ENCODE results near the gene DNASE2B.

Gene DNASE2B

DNA sequence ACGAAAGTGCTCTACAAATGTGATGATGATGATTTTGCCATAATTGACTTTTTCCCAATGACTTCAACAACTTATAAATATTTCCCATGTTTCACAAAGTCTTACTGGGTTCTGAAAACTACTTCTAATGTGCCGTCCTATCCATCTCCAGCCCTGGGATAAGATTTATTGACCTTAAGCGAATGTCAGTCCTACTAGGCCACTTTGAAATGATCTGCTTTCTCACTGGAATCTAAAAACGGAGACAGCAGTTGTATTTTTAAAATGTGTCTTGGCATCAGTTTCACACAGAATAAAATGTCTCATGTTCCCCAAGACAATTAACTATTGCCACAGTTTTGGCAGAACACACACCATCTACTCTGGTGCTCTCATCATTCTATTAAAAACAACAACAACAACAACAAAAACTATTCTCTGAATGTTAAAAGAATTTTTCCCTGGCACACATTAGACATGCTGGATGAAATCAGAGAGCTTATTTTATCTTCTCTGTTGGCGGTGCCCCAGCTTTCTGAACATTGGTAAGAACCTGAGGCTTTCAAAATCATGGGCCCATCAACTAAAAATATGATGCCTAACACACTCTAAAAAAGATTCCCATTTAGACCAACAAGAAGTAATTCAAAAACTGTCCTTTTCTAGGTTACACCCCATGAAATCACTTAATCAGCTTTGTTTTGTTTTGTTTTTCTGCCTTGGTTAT lies 23.1 kb upstream of the DNASE2B start:
- no peak for DNase-seq

DNA sequence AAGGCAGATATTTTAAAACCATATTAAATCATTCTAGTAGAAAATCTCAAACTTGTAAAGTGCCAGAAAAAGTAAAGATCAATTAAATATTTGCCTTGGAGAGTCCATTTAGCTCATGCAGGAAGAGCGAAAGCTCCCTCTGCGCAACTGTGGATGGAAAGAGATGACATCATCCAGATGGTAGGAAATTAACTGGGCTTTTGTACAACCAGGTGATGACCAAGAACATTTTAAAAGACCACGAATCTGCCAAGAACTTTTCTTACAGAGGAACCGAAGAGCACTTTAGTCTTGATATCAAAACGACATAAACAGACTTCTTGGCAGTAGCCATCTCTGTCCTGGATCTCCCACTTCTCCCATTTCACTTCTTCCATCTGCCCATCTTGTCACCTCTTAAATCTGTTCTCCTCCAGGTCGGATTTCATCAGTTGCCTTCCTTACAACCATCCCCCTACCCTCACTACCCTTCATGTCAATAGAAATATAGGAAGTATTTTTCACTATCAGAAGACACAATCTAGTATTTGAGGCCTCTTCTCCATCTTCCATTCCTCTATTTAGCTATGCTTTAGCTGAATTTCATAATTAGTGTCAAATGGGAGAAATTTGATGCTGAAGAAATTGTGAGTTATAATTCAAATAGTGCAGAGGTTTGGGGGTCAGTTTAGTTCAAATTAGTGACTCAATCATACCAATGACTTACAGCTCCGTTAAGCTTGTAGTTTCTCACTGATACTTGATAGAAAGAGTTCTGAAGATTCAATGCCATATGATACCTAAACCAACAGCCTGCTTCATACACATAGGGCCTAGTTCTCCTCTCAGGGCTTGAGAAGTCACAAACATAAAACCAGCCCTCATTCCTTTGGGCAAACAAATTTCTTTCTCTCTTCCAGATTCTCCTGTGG lies 22.0 kb upstream of the DNASE2B start:
- DNase-seq, result no peak

DNA sequence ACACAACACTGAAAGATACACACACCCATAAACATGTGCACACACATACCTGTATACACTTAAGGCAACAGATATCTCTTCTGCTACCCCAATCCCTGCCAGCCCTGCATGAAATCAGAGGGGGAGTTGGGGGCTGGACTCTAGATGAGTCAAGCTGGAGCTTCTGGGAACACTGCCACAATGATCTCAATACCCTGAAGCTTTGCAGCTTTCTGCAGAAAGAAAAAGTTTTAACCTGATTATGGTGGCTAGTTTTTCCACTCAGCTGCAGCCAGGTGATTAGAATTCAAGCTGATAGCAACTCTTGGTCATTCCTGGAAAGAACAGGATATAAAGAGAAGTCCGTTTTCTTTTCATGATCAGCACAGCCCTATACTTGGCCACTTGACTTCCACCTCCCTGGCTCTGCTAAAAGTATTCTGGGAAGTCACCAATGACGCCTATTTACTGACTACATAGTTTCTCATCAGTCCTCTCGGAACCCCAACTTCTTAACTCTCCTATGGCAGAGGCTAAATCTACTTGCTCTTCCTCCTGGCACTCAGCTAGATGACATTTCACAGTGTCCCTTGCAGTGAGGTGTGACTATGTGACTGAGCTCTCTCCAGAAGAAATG lies 20.7 kb upstream of the DNASE2B start:
- DNase-seq, result no peak

DNA sequence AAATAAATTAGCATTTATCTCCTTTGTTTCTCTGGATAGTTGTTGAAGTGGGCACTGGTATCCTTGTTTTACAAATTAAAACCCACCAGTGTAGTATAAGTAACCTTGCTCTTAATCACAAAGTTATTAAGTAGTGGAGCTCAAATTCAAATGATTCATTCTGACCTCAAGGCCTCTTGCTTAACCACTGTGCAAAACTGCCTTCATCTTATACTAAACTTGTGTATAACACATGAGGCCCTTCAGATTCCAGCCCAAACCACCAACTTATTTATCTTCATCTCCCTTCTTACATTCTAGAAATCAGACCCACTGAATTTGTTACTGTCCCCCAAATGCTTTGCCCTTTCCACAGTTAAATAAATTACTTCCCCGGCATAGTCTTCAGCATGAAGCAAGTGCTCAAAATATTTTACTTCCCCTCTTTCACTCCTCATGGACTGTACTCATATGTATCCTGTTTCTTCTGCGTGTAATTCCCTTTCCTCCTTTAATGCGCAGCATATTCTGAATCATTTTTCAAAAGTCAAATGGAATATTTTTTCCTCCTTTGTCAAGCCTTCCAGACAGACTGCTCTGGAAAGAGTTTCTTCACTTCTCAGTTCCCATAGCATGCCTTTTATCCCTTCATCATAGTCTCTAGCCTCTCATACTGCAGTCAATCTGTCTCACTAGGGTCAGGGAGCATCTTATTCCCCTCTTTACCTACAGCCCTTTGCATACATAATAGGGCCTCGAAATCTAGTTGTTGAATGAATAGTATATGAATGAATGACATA lies 19.0 kb upstream of the DNASE2B start:
- peak; percentile 39 for DNase-seq

DNA sequence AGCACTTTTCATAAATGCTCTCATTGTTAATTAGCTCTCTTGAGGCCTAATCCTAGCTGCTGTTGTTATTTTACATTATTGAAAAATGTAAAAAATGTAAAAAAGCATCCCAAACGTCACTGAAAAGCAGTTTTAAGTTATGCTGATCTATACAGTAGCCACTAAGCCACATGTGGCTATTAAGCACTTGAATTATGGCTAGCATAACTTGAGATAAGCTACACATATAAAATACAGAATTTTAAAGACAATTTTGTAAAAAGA lies 18.4 kb upstream of the DNASE2B start:
- no peak for DNase-seq

DNA sequence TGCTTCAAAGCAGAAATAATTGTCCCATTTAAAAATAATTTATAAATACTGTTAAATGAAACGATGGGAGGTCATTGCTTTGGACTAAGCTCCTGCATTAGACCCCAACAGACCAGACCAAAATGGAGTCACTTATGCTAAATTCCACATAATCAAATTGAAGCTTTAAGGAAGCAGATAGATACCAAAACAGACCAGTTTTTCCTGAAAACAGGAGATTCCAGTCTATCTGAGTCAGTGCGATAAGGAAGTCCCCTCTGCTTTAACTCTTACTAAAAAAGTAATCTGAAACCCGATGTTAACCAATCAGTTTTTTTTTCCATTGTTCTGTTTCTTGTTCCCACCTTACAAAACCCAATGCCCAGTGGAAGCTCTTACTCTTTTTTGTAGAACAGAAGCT lies 16.2 kb upstream of the DNASE2B start:
- no peak for DNase-seq

DNA sequence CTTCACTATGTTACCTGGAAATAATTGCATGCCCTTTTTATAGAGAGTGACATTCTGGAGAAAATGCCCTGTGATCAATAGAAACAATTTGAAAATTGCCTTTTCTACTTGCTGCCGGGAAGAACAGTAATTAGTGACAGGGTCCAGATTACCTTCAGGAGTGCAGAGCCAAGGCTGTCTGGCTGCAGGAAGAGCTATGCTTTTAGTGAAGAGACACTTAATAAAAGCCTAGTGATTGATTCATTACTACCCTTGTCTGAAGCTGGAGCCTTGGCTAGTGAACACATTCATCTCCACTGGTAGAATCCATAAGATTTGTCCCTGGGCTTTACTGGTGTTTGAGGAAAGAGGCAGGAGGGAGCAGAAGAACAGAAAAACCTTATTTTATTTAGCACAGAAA lies 12.9 kb upstream of the DNASE2B start:
- DNase-seq, result no peak

DNA sequence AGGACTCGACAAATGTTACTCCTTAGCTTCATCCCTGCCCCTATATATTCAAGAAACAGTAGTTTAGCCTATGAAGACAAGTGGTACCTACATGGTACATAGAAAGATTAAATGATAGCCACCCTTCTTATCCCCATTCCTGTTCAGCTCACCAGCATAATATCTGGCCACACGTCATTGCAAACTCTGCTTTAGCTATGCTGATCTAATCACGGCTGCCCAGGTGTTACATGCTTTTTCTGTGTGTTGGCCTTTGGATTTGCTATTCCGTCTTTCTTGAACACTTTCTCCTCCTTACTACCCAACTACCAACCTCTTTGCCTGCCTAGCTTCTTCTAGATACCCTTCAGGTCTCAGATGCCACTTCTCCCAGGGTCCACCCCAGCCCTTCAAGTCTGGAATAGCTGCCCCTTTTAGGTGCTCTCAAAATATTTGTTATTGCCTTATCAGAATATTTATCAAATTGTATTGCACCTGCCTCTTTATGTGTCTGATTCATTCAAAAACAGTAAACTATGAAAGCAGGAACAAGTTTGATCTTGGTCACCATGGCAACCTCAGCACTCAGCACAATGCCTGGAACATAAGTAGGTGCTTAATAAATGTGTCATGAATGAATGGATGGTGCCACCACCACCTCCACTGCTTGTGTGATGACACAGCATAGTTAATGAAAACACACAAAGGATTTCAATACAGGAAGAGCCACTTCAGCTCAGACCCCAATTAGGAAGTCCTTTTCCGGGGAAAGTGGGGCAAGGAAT lies 11.4 kb upstream of the DNASE2B start:
- DNase-seq, result no peak

DNA sequence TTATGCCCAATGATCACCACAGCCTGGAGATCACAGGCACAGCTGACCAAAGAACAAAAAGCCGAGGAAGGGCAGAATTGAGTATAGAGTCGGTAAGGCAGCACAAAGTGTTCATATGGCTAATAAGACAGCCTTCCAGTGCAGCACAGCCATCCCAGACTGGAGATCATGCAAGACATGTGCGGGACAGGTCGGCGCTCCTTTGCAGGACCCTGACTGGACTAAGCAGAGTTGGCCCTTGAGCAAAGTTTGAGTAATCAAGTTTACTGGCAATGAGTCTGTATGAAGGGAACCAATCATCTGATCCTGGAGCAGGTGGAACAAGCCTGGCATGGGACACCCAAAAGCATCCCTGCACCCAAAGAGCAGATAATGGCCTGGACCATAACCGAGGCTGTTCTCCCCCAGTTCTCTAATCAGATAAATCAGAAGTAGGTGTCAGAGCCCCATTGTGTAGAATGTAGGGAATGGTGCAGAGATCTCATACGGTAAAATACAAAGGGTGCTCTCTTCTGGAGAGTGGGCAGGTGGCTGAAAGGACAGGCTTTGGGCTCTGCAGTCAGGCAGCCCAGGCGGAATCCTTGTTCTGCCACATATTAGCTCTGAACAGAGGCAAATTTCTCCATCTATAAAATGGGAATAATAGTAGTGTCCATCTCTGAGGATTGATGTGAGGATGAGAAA lies 10.7 kb upstream of the DNASE2B start:
- DNase-seq, result peak; percentile 54

DNA sequence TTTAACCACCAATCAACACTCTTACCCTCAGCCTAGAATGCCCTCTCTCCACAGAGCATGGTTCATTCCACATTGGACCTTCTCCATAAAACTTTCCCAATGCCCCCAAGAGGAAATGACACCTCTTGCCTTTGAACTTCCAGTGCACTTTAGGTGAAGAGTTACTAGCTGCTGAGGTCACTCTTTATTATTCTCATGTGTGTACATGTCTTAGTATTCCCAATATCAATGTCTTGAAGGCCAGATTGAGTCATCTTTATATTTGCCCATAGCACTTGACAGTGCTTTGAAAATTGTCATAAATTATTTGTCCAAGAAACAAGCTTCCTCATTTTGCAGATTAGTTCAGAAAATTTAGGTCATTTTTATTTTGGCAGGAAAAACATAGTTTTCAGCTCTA lies 8.1 kb upstream of the DNASE2B start:
- DNase-seq, result no peak

DNA sequence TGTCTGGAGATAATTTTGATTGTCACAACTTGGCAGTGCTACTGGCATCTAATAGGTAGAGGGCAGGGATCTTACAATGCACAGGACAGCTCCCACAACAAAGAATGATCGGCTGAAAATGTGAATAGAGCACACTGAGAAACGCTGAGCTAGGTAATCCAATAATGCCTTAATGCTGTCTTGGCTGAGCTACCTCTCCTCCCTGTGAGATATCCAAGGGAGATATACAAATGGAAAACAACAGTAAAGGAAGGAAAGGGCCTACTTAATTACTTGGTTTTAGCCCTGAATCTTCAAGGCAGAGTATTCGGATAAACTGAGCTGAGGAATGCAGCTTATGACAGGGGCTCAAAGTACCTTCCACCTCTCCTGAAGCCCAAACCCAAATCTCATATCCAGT lies 2.9 kb downstream of the DNASE2B start:
- DNase-seq, result no peak

DNA sequence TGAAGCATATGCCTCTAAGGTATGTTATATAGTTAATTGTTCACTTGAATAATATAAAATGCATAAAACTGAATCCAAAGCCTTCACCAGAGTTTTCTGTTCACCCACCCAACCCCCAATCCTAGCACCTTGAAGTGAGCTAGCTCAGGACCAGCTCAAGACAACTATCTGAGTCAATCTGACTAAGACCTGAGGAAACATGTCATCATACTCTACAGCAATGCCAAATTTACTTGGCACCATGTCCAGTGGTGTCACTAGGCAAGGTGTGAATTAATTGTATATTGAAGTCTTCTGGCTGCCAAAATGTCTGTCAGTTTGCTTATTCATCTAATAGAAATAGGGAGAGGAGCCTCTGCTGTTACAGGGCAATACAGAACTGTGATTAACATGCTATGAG lies 3.8 kb downstream of the DNASE2B start:
- no peak for DNase-seq

DNA sequence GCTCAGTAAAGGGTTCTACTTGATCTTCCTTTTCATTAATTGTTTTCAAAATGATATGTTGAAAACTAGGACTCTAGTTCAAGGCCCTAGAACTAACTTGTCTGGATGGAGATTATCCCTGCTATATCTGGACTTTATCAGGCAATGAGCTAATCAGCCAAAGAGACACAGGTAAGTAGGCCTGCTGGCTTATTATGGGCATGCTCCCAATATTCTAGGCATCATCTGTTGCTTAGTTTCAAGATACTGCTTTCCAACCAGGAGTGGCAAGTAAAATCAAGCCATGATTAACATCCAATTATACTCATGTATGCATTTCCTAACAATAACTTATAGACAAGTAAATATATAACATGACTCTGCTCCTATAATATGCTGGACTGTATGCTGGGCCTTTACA lies 4.2 kb downstream of the DNASE2B start:
- no peak for DNase-seq

DNA sequence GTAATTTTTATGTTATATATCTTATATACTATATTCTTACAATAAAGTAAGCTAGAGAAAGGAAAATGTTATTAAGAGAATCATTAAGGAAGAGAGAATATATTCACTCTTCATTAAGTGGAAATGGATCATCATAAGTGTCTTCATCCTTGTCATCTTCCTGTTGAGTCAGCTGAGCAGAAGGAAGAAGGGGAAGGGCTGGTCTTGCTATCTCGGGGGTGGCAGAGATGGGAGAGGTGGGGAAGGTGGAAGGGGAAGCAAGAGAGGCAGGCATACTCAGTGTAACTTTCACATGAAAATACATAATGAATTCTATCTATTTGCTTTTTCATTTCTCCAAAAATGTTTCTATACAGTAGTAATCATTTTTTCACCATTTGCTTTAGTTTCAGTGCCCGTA lies 5.1 kb downstream of the DNASE2B start:
- peak; percentile 24 for DNase-seq

DNA sequence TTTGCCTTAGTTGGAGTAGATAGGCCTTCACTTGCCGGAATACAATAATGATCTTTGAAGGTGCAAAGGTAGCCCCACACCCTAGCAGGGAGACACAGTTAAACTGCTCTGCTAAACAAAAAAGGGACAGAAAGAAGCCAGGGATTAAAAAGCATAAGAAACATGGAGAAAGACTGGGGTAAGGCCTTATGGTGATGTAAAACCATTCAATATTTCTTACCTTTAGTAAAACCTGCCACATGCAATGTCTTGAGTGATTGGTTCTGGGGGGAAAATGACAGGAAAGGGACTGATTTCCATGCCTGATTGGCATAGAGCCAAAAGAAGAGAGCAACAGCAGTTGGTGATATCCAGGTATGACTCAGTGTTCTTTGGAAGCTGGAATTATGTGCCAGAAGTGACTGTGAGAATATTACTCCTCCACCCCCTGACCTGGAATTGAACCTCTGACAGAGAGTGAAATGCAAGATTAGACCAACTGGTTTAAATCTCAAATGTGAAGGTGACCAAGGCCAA lies 8.1 kb downstream of the DNASE2B start:
- DNase-seq, result no peak

DNA sequence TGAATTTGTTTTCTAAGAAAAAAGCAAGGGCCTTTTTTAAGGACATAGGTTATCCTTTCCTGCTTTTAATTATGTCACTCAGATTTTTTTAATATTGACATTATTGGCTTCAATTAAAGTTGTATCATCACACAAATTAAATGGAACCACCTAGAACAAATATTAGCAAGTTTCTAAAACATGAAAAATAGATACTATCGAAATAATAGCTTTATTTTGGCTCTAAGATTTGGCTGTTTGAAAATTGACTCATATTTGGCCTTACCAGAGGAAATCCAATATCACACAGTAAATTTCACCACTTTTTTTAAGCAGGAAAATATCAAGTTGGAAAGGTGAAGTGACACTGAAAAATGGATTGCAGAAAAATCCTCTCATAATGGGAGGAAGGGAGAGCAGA lies 9.2 kb downstream of the DNASE2B start:
- no peak for DNase-seq

DNA sequence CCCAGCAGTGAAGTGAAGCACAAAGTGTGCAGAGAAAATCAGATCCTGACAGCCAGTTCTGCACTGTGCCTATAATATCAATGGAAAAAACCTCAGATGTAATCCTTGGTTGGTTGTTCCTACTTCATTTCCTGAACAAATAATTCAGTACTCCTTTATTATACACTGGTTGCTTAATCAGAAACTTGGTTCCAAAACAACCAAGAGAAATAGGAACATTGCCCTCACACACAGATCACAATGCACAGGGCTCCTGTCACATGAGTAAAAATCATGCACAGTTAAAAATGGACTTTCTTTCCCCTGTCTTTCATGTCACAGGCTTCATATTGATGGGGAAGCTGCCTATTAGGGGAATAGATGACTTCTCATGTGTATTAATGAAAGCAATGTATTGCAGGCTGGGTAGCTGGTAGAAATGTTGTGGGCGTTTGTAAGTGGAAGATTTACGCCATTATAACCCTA lies 9.7 kb downstream of the DNASE2B start:
- no peak for DNase-seq

DNA sequence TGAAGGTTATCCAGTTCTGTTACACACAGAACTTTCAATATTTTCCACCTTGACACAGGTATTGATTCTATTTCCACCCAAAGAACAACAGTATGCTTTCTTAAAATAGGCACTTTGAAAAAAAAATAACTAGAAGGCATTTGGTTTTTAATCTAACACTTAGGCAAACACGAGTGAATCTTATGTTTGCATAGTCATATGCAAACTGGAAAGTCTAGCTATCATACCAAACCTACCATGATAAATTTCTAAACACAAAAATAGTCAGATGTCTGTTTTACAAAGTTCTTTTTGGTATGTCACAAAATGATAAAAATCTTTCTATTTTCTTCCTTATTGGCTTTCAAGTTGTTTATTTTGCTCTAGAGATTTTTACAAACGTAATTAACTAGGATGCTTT lies 11.6 kb downstream of the DNASE2B start:
- DNase-seq, result no peak

DNA sequence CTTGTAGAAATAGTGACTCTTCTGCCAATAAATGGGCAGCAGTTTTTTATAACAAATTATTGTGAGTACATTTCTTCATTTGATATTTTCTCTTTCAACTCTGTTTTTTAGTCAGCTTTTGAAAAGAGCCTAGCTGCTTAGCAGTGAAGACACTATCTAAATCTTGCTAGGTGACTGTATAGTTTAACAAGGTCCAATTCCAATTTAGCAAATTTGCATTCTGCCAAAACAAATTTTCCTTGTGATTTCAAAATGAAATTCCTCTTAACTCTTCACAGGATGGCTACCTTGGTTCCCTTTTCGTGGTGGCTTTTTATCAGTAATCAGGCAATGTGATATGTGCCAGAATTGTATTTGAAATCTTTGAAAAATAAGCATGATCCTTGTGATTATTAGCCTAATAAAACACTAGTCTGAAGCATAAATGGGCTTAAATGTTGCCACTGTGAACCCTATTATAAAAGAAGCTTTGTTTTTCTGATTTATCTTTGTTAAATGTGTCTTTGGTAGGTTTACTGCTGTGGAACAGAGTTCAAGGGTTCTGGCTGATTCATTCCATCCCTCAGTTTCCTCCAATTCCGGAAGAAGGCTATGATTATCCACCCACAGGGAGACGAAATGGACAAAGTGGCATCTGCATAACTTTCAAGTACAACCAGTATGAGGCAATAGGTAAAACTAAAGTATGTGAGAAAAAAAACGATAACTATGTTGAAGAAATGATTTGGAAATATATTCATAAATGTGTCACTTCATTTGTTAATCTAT lies 12.2 kb downstream of the DNASE2B start:
- DNase-seq, result no peak

DNA sequence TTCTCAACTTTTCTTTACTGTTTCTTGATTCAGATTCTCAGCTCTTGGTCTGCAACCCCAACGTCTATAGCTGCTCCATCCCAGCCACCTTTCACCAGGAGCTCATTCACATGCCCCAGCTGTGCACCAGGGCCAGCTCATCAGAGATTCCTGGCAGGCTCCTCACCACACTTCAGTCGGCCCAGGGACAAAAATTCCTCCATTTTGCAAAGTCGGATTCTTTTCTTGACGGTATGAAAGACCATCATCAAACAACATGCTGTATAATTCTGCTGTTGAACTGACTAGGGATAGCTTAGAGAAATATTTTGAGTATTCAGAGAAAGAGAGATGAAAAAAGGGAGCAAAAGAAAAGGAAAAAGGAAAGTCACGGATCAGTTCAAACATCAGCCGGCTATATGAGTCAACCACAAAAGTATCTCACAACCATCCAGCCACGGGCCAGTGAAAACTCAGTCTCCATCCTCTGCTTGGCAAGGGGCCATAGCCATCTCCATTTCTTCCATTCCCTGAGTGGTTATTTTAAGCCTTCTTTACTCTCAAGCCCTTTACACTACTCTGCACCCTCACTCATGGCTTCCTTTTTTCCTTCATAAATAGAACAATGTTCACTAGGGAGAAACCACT lies 14.1 kb downstream of the DNASE2B start:
- no peak for DNase-seq
